ENCODE measurements around the gene OTUD6A. TPM values are rescaled to one million over a fixed set of nuclear protein-coding genes. Genes with fewer than 3 reads are reported as not detected.

The OTUD6A gene
- total RNA-seq, 1 donor from 2014 or later, result not detected

DNA sequence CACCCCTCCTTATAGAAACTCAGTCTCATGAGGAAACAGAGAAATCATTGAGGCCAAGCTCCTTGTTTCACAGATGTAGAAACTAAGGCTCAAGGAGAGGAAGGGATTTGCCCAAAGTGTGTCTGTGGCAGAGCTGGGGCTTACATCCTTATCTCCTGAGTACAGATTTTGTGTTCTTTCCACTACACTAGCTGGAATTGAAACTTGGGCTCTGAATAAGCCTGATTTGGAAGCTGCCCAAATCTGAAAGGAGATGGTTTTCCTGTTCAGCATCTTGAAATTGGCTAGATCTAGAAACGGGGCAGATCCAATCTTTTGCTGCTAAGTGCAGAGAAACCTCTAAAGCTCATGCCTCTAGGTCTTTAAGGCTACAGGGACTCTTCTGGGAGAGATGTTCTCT is 36.8 kb upstream of the OTUD6A start:
- Mint-ChIP-seq H3K4me3 (ENCODE audit: unreplicated experiment) (no peak overlapping the region), H3K27ac (ENCODE audit: unreplicated experiment) (no peak overlapping the region), H3K4me1 (ENCODE audit: unreplicated experiment) (no peaks in the 10 kb centered on the region), H3K9me3 (ENCODE audit: unreplicated experiment) (no peaks in the 10 kb centered on the region), H3K36me3 (ENCODE audit: unreplicated experiment) (no peaks in the 10 kb centered on the region), H3K27me3 (ENCODE audit: unreplicated experiment) (no peaks in the 10 kb centered on the region)
- TF ChIP-seq, protein P1, sequence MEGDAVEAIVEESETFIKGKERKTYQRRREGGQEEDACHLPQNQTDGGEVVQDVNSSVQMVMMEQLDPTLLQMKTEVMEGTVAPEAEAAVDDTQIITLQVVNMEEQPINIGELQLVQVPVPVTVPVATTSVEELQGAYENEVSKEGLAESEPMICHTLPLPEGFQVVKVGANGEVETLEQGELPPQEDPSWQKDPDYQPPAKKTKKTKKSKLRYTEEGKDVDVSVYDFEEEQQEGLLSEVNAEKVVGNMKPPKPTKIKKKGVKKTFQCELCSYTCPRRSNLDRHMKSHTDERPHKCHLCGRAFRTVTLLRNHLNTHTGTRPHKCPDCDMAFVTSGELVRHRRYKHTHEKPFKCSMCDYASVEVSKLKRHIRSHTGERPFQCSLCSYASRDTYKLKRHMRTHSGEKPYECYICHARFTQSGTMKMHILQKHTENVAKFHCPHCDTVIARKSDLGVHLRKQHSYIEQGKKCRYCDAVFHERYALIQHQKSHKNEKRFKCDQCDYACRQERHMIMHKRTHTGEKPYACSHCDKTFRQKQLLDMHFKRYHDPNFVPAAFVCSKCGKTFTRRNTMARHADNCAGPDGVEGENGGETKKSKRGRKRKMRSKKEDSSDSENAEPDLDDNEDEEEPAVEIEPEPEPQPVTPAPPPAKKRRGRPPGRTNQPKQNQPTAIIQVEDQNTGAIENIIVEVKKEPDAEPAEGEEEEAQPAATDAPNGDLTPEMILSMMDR (IDR thresholded peaks at IDR 0.05), result no peak
- no peak for DNase-seq (ENCODE audit: extremely low spot score, unreplicated experiment)

DNA sequence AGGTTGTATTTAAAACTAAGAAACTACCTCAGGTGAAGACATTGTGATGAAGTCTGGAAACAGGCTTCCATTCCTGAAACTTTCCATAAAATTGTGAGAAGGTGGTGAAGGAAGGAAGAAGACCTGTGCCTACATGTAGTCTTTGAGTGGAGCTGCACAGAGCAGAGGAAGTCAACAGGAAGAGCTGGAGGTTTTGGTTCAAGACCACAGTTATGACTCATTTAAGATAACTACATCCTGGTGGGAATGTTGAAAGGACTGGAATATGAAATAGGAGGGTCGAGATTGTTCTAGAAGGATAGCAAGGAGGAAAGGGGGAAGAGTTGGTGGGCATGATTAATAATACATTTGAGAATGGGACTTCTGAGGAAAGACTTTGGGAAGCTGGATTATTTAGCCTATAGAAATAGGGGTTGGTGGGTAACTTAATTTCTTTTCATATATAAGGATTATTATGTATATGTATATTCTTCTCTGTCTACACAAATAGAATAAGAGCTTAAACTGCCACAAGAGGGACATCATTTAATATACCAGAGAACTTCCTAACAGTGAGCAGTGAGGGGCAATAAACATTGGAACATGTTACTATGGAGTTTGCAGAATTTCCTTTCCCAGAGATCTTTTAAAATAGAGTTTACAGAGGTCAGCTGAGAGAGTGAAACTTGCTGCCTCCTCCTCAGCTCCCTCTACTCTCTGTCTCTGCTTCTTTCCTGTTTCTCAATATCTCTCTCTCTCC is 36.0 kb upstream of the OTUD6A start:
- H3K9me3 Mint-ChIP-seq (ENCODE audit: unreplicated experiment), result no peaks in the 10 kb centered on the region
- TF ChIP-seq, protein P1 (IDR thresholded peaks at IDR 0.05), result no peak
- no peak overlapping the region for H3K27ac Mint-ChIP-seq (ENCODE audit: unreplicated experiment)
- H3K4me3 Mint-ChIP-seq (ENCODE audit: unreplicated experiment), result no peak overlapping the region
- DNase-seq (ENCODE audit: extremely low spot score, unreplicated experiment), result no peak
- no peaks in the 10 kb centered on the region for H3K4me1 Mint-ChIP-seq (ENCODE audit: unreplicated experiment)
- H3K27me3 Mint-ChIP-seq (ENCODE audit: unreplicated experiment), result no peaks in the 10 kb centered on the region
- no peaks in the 10 kb centered on the region for H3K36me3 Mint-ChIP-seq (ENCODE audit: unreplicated experiment)

DNA sequence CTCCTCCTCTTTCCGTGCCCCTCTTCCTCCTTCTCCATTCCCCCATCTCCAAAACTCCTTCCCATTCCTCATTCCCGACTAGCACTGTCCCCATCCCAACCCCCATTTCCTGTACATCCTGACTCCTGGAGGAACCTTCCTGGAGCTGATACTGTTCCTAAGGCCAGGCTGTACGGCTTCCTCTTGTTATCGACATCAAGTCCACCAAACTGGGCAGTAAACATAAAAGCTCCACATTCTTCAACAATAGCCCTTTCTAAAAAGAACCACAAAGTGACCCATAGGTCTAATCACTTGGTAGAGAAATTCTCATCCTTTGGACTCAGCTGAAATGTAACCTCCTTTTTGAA is 35.4 kb upstream of the OTUD6A start:
- no peak for DNase-seq (ENCODE audit: extremely low spot score, unreplicated experiment)
- H3K27ac Mint-ChIP-seq (ENCODE audit: unreplicated experiment), result no peak overlapping the region
- TF ChIP-seq, protein P1 (IDR thresholded peaks at IDR 0.05), result no peak

DNA sequence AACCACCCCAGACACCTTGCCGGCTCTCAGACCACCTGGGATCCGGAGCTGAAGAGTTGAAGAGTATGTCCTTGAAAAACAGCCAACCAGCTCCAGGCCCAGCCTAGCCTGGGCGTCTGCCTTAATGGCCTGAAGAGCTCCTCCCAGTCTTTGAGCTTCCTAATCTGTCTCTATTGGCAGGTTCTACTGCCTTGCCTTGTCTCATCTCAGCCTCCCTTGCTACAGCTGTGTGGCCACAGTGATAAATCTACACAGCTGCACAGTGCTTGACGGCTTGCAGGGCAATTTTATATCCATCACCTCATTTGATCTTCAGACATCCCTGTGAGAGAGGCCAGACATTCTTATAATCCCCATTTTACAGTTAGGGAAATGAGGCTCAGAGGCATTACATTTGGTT is 32.4 kb upstream of the OTUD6A start:
- Mint-ChIP-seq H3K4me1 (ENCODE audit: unreplicated experiment) (no peaks in the 10 kb centered on the region), H3K27me3 (ENCODE audit: unreplicated experiment) (no peaks in the 10 kb centered on the region), H3K4me3 (ENCODE audit: unreplicated experiment) (no peak overlapping the region), H3K27ac (ENCODE audit: unreplicated experiment) (no peak overlapping the region), H3K9me3 (ENCODE audit: unreplicated experiment) (no peaks in the 10 kb centered on the region), H3K36me3 (ENCODE audit: unreplicated experiment) (no peaks in the 10 kb centered on the region)
- TF ChIP-seq, protein P1 (IDR thresholded peaks at IDR 0.05), result no peak
- DNase-seq (ENCODE audit: extremely low spot score, unreplicated experiment), result no peak

More for the DNA sequence above, 35.4 kb upstream of the OTUD6A start:
- Mint-ChIP-seq H3K27me3 (ENCODE audit: unreplicated experiment) (no peaks in the 10 kb centered on the region), H3K4me3 (ENCODE audit: unreplicated experiment) (no peak overlapping the region), H3K9me3 (ENCODE audit: unreplicated experiment) (no peaks in the 10 kb centered on the region), H3K4me1 (ENCODE audit: unreplicated experiment) (no peaks in the 10 kb centered on the region), H3K36me3 (ENCODE audit: unreplicated experiment) (no peaks in the 10 kb centered on the region)

- no peak for DNase-seq (ENCODE audit: extremely low spot score, unreplicated experiment)
- H3K27ac Mint-ChIP-seq (ENCODE audit: unreplicated experiment), result no peak overlapping the region
- no peaks in the 10 kb centered on the region for H3K9me3 Mint-ChIP-seq (ENCODE audit: unreplicated experiment)
- TF ChIP-seq, protein P1 (IDR thresholded peaks at IDR 0.05), result peak; percentile 59
- H3K36me3 Mint-ChIP-seq (ENCODE audit: unreplicated experiment), result no peaks in the 10 kb centered on the region
- no peaks in the 10 kb centered on the region for H3K4me1 Mint-ChIP-seq (ENCODE audit: unreplicated experiment)
- no peak overlapping the region for H3K4me3 Mint-ChIP-seq (ENCODE audit: unreplicated experiment)
- no peaks in the 10 kb centered on the region for H3K27me3 Mint-ChIP-seq (ENCODE audit: unreplicated experiment)
These were observed 31.9 kb upstream of the OTUD6A start for GRCh38 chrX:70030301-70030767.
